ENCODE results near the gene RNASEH2C. TPM values are rescaled to one million over a fixed set of nuclear protein-coding genes. Genes with fewer than 3 reads are reported as not detected.
"Not testable (repeated sequence)": the region's sequence is repeated elsewhere in the genome, so short reads cannot be mapped to it uniquely, and the experiment has no call there.

RNASEH2C gene
- polyA plus RNA-seq (2013, experiment 1 of 2): 37.1 TPM
- polyA plus RNA-seq (2013, experiment 2 of 2): 38.5 TPM

GRCh38 chr11:65720211-65720934 lies at the start of gene RNASEH2C:
Gene RNASEH2C, minus strand, starts transcription at chr11:65720798. Its CDS starts 40 bp downstream, at chr11:65720758.
- Histone ChIP-seq H3K27ac (ENCODE audit: low read length, poor library complexity, severe bottlenecking) (peak within 1 kb of the TSS; percentile 39), H4K91ac (ENCODE audit: low read length) (peak within 1 kb of the TSS; percentile 91), H3K4me2 (ENCODE audit: low read length, poor library complexity, severe bottlenecking) (peak within 1 kb of the TSS; percentile 74), H2BK15ac (ENCODE audit: low read depth, poor library complexity, severe bottlenecking) (peak within 1 kb of the TSS; percentile 26), H3K9me3 (ENCODE audit: control insufficient read depth, low read length) (no peaks in the 10 kb centered on the region), H2BK12ac (ENCODE audit: low read length in 2 of 2) (no peak within 1 kb of the TSS), H3K18ac (ENCODE audit: low read depth in 1 of 2, low read length in 2 of 2) (peak within 1 kb of the TSS; percentile 91 to 95), H3K79me1 (replicated peaks; ENCODE audit: low read length, poor library complexity, severe bottlenecking) (peaks cover 23% of the 10 kb centered on the region), H2BK120ac (ENCODE audit: low read depth, low read length) (no peak within 1 kb of the TSS), H3K14ac (ENCODE audit: low read length in 2 of 2) (peak within 1 kb of the TSS in 1 of 2 experiments; percentile 85), H3K36me3 (ENCODE audit: control insufficient read depth in 1 of 2, insufficient read depth in 2 of 2, low read depth in 1 of 2, low read length in 2 of 2) (peaks cover 40 to 41% of the 10 kb centered on the region in 2 experiments), H3K27me3 (ENCODE audit: control insufficient read depth in 1 of 2, insufficient read depth in 1 of 2, low read length in 2 of 2) (no peaks in the 10 kb centered on the region), H2AK5ac (ENCODE audit: low read length, severe bottlenecking) (no peak within 1 kb of the TSS), H4K8ac (ENCODE audit: low read length) (peak within 1 kb of the TSS; percentile 93), H3K9ac (ENCODE audit: low read length) (peak within 1 kb of the TSS; percentile 95), H3K4ac (ENCODE audit: low read depth in 1 of 2, low read length in 2 of 2) (peak within 1 kb of the TSS in 1 of 2 experiments; percentile 65), H3K23ac (ENCODE audit: low read length in 2 of 2) (peak within 1 kb of the TSS in 1 of 2 experiments; percentile 19), H2BK5ac (ENCODE audit: low read depth, low read length, poor library complexity, severe bottlenecking) (peak within 1 kb of the TSS; percentile 36), H3K4me3 (ENCODE audit: insufficient read depth in 1 of 2, low read depth in 1 of 2, low read length in 2 of 2) (peak within 1 kb of the TSS; percentile 78 to 95), H3K4me1 (ENCODE audit: control insufficient read depth, insufficient read depth, low read depth, low read length) (peaks cover 14% of the 10 kb centered on the region), H2AFZ (ENCODE audit: low read depth, low read length) (peak within 1 kb of the TSS; percentile 72)
- under 1% methylated on average over 70 of the region's 76 CpGs for WGBS
- peak; percentile 85 for DNase-seq

DNA sequence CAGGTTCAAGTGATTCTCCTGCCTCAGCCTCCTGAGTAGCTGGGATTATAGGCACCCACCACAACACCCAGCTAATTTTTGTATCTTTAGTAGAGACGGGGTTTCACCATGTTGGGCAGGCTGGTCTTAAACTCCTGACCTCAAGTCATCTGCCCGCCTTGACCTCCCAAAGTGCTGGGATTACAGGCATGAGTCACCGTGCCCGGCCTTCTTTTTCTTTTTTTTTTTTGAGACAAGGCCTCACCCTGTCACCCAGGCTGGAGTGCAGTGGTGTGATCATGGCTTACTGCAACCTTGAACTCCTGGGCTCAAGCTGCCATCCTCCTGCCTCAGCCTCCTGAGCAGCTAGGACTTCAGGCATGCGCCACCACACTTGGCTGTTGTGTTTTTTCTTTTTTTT lies 47.2 kb upstream of the RNASEH2C start:
- not testable (repeated sequence) for H3K4me1 ChIP-seq (ENCODE audit: control insufficient read depth, insufficient read depth, low read depth, low read length); H3K23ac ChIP-seq (ENCODE audit: low read length in 2 of 2); H3K4ac ChIP-seq (ENCODE audit: low read depth in 1 of 2, low read length in 2 of 2); H3K14ac ChIP-seq (ENCODE audit: low read length in 2 of 2); H3K9me3 ChIP-seq (ENCODE audit: control insufficient read depth, low read length); H4K91ac ChIP-seq (ENCODE audit: low read length); H2BK120ac ChIP-seq (ENCODE audit: low read depth, low read length); H4K8ac ChIP-seq (ENCODE audit: low read length); DNase-seq; H2BK15ac ChIP-seq (ENCODE audit: low read depth, poor library complexity, severe bottlenecking); H3K79me1 ChIP-seq (replicated peaks; ENCODE audit: low read length, poor library complexity, severe bottlenecking); H2AK5ac ChIP-seq (ENCODE audit: low read length, severe bottlenecking); H3K4me2 ChIP-seq (ENCODE audit: low read length, poor library complexity, severe bottlenecking); H2BK5ac ChIP-seq (ENCODE audit: low read depth, low read length, poor library complexity, severe bottlenecking); H2AFZ ChIP-seq (ENCODE audit: low read depth, low read length); H3K36me3 ChIP-seq (ENCODE audit: control insufficient read depth in 1 of 2, insufficient read depth in 2 of 2, low read depth in 1 of 2, low read length in 2 of 2); H3K18ac ChIP-seq (ENCODE audit: low read depth in 1 of 2, low read length in 2 of 2); H2BK12ac ChIP-seq (ENCODE audit: low read length in 2 of 2); H3K4me3 ChIP-seq (ENCODE audit: insufficient read depth in 1 of 2, low read depth in 1 of 2, low read length in 2 of 2); H3K27ac ChIP-seq (ENCODE audit: low read length, poor library complexity, severe bottlenecking); H3K9ac ChIP-seq (ENCODE audit: low read length); H3K27me3 ChIP-seq (ENCODE audit: control insufficient read depth in 1 of 2, insufficient read depth in 1 of 2, low read length in 2 of 2)
- WGBS: 64% methylated on average over 4 of the region's 5 CpGs

DNA sequence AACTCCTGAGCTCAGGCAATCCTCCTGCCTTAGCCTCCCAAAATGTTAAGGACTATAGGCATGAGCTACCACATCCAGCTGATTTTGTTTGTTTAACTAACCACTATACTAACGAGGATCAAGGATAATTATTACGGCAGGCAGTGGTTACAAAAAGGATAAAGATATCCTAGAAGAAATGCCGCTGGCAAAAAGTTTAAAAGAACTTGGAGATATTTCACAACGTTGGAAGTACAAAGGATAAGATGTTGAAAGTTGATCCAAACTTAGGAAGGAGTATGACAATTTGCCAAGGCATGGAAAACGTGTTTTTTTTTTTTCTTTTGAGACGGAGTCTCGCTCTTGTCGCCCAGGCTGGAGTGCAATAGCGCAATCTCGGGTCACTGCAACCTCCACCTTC lies 46.8 kb upstream of the RNASEH2C start:
- H3K14ac ChIP-seq (ENCODE audit: low read length in 2 of 2): no peak overlapping the region
- peaks cover 6% of the 10 kb centered on the region for H3K79me1 ChIP-seq (replicated peaks; ENCODE audit: low read length, poor library complexity, severe bottlenecking)
- DNase-seq: no peak
- no peaks in the 10 kb centered on the region for H3K27me3 ChIP-seq (ENCODE audit: control insufficient read depth in 1 of 2, insufficient read depth in 1 of 2, low read length in 2 of 2)
- H3K18ac ChIP-seq (ENCODE audit: low read depth in 1 of 2, low read length in 2 of 2): no peak overlapping the region
- H3K9me3 ChIP-seq (ENCODE audit: control insufficient read depth, low read length): no peaks in the 10 kb centered on the region
- H3K4me2 ChIP-seq (ENCODE audit: low read length, poor library complexity, severe bottlenecking): no peak overlapping the region
- no peak overlapping the region for H3K9ac ChIP-seq (ENCODE audit: low read length)
- no peaks in the 10 kb centered on the region for H3K36me3 ChIP-seq (ENCODE audit: control insufficient read depth in 1 of 2, insufficient read depth in 2 of 2, low read depth in 1 of 2, low read length in 2 of 2)
- no peak overlapping the region for H3K4ac ChIP-seq (ENCODE audit: low read depth in 1 of 2, low read length in 2 of 2)
- no peak overlapping the region for H2BK5ac ChIP-seq (ENCODE audit: low read depth, low read length, poor library complexity, severe bottlenecking)
- no peak overlapping the region for H3K23ac ChIP-seq (ENCODE audit: low read length in 2 of 2)
- no peak overlapping the region for H2AFZ ChIP-seq (ENCODE audit: low read depth, low read length)
- WGBS: 88% methylated on average over 10 of the region's 10 CpGs
- H4K91ac ChIP-seq (ENCODE audit: low read length): no peak overlapping the region
- no peak overlapping the region for H2BK15ac ChIP-seq (ENCODE audit: low read depth, poor library complexity, severe bottlenecking)
- no peak overlapping the region for H3K27ac ChIP-seq (ENCODE audit: low read length, poor library complexity, severe bottlenecking)
- H3K4me3 ChIP-seq (ENCODE audit: insufficient read depth in 1 of 2, low read depth in 1 of 2, low read length in 2 of 2): no peak overlapping the region
- H2BK12ac ChIP-seq (ENCODE audit: low read length in 2 of 2): no peak overlapping the region
- no peak overlapping the region for H2AK5ac ChIP-seq (ENCODE audit: low read length, severe bottlenecking)
- no peak overlapping the region for H4K8ac ChIP-seq (ENCODE audit: low read length)
- peaks cover 5% of the 10 kb centered on the region for H3K4me1 ChIP-seq (ENCODE audit: control insufficient read depth, insufficient read depth, low read depth, low read length)
- H2BK120ac ChIP-seq (ENCODE audit: low read depth, low read length): no peak overlapping the region

- no peak overlapping the region for H3K4ac ChIP-seq (ENCODE audit: low read depth in 1 of 2, low read length in 2 of 2)
- peak; percentile 59 for DNase-seq
- H2AFZ ChIP-seq (ENCODE audit: low read depth, low read length): no peak overlapping the region
Observed at GRCh38 chr11:65766535-65766934, 45.9 kb upstream of the RNASEH2C start.

More at GRCh38 chr11:65766535-65766934, 45.9 kb upstream of the RNASEH2C start:
- Histone ChIP-seq H2AK5ac (ENCODE audit: low read length, severe bottlenecking) (no peak overlapping the region), H2BK5ac (ENCODE audit: low read depth, low read length, poor library complexity, severe bottlenecking) (no peak overlapping the region), H3K27me3 (ENCODE audit: control insufficient read depth in 1 of 2, insufficient read depth in 1 of 2, low read length in 2 of 2) (no peaks in the 10 kb centered on the region), H3K4me2 (ENCODE audit: low read length, poor library complexity, severe bottlenecking) (no peak overlapping the region), H2BK120ac (ENCODE audit: low read depth, low read length) (no peak overlapping the region), H3K9ac (ENCODE audit: low read length) (no peak overlapping the region), H3K18ac (ENCODE audit: low read depth in 1 of 2, low read length in 2 of 2) (no peak overlapping the region), H3K27ac (ENCODE audit: low read length, poor library complexity, severe bottlenecking) (no peak overlapping the region), H2BK15ac (ENCODE audit: low read depth, poor library complexity, severe bottlenecking) (no peak overlapping the region), H3K9me3 (ENCODE audit: control insufficient read depth, low read length) (no peaks in the 10 kb centered on the region), H3K4me3 (ENCODE audit: insufficient read depth in 1 of 2, low read depth in 1 of 2, low read length in 2 of 2) (no peak overlapping the region), H3K36me3 (ENCODE audit: control insufficient read depth in 1 of 2, insufficient read depth in 2 of 2, low read depth in 1 of 2, low read length in 2 of 2) (no peaks in the 10 kb centered on the region), H3K79me1 (replicated peaks; ENCODE audit: low read length, poor library complexity, severe bottlenecking) (peaks cover 6% of the 10 kb centered on the region), H2BK12ac (ENCODE audit: low read length in 2 of 2) (no peak overlapping the region), H4K8ac (ENCODE audit: low read length) (no peak overlapping the region), H3K23ac (ENCODE audit: low read length in 2 of 2) (no peak overlapping the region), H3K4me1 (ENCODE audit: control insufficient read depth, insufficient read depth, low read depth, low read length) (peaks cover 5% of the 10 kb centered on the region), H4K91ac (ENCODE audit: low read length) (no peak overlapping the region), H3K14ac (ENCODE audit: low read length in 2 of 2) (no peak overlapping the region)
- WGBS: 49% methylated on average over 7 of the region's 7 CpGs

All from mesenchymal stem cell (in vitro differentiated cells and primary cell).